ENCODE results near the gene SLC2A5. TPM values are rescaled to one million over a fixed set of nuclear protein-coding genes. Genes with fewer than 3 reads are reported as not detected.
"Not testable (repeated sequence)": the region's sequence is repeated elsewhere in the genome, so short reads cannot be mapped to it uniquely, and the experiment has no call there.

SLC2A5 gene
- total and polyA plus RNA-seq, 7 donors, result 1.4 to 9.1 (median 4.9) TPM

DNA sequence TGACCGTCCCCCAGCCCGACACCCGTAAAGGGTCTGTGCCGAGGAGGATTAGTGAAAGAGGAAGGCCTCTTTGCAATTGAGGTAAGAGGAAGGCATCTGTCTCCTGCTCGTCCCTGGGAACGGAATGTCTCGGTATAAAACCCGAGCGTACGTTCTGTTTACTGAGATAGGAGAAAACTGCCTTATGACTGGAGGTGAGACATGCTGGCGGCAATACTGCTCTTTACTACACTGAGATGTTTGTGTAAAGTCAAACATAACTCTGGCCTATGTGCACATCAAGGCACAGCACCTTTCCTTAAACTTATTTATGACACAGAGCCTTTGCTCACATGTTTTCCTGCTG, 67.2 kb downstream of the SLC2A5 start:
- H3K9me3 ChIP-seq; intact Hi-C loops (cut with DNase I); H3K4me3 ChIP-seq; H3K27me3 ChIP-seq; DNase-seq; H3K4me1 ChIP-seq; H3K27ac ChIP-seq; H3K36me3 ChIP-seq: not testable (repeated sequence)
- peak in 1 of 4 donors; percentile 33 for TF ChIP-seq EP300 (IDR thresholded peaks at IDR 0.05)
- 18 to 64% methylated on average over 11 of the region's 11 CpGs for WGBS, 2 donors

DNA sequence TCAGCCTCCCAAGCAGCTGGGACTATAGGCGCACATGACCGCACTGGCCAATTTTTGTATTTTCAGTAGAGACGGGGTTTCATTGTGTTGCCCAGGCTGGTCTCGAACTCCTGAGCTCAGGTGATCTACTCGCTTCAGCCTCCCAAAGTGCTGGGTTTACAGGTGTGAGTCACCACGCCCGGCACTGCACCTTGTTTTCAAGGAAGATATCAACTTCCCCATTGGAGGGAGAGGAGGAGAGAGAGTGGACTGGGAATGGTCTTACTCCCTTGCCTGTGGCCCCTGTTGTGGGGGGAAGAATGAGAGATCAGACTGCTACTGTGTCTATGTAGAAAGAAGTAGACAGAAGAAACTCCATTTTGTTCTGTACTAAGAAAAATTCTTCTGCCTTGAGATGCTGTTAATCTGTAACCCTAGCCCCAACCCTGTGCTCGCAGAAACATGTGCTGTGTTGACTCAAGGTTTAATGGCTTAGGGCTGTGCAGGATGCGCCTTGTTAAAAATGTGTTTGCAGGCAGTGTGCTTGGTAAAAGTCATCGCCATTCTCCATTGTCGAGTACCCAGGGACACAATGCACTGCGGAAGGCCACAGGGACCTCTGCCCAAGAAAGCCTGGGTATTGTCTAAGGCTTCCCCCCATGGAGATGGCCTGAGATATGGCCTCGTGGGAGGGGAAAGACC, 67.8 kb downstream of the SLC2A5 start:
- H3K27me3 ChIP-seq; H3K36me3 ChIP-seq; H3K9me3 ChIP-seq; H3K4me3 ChIP-seq; H3K27ac ChIP-seq; DNase-seq; intact Hi-C loops (cut with DNase I); H3K4me1 ChIP-seq: not testable (repeated sequence)
- WGBS, 2 donors, result 36 to 76% methylated on average over 13 of the region's 13 CpGs

DNA sequence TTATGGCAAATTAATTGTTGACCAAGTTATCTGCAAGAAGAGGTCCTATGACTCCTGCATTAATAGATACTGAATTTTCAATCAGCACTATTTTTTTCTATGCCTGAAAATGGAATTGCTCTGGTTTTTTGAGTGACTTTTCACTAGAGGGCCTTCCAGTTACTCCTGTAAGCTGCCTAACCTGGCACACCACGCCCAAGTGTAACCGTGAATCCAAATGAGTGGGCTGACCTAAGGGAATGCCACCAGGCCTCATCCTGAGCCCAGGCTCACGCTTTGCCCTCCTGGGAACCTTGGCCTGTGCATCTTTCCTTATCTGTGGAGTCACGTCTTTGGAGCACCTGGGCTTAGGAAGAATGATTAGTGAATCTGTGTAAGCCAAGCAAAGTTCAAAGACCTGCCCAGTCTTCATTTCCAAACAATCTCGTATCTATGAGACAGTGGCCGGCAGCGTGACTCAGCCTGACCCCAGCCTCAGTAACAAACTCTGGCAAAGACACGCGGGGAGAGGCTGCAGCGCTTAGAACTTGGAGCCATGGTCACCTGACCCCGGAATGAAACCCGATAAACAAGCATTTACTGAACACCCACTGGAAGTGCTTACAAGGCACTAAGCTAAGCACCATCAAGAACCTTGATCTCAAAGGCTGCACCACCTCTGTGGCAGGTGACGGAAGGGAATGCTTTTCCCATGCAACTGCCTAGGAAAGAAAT, 75.3 kb downstream of the SLC2A5 start:
- H3K27me3 ChIP-seq; DNase-seq; H3K27ac ChIP-seq; H3K4me3 ChIP-seq; H3K36me3 ChIP-seq; H3K9me3 ChIP-seq; intact Hi-C loops (cut with DNase I); H3K4me1 ChIP-seq: not testable (repeated sequence)
- WGBS, 2 donors, result 72 to 85% methylated on average over 12 of the region's 13 CpGs

DNA sequence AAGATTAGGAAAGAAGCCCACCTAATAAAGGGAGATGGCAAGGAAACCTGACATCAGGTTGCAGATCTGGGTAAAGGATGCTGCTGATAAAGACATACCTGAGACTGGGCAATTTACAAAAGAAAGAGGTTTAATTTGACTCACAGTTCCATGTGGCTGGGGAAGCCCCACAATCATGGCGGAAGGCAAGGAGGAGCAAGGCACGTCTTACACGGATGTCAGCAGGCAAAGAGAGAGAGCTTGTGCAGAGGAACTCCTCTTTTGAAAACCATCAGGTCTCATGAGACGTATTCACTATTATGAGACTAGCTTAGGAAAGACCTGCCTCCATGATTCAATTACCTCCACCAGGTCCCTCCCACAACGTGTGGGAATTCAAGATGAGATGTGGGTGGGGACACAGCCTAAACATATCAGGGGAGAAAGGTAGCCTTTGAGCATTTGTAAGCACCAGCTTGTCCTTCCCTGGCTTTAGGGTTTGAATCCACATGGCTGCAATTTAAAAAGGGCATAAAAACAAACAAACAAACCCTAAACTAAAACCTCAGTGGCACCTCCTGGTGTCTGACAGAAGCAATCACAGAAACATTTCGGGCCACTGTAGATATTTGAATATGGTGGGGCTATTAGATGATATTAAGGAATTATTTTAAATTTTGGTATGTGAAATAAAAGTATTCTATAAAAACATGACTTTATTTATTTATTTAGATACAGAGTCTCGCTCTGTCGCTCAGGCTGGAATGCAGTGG, 76.3 kb downstream of the SLC2A5 start:
- no peaks in the 10 kb centered on the region for H3K4me1 ChIP-seq
- no peak for DNase-seq
- H3K9me3 ChIP-seq, result no peaks in the 10 kb centered on the region
- intact Hi-C loops (cut with DNase I), result no loop called here
- H3K27me3 ChIP-seq, result no peaks in the 10 kb centered on the region
- WGBS, 2 donors, result 90 to 92% methylated on average over 8 of the region's 8 CpGs
- no peaks in the 10 kb centered on the region for H3K36me3 ChIP-seq
- TF ChIP-seq EP300 (IDR thresholded peaks at IDR 0.05), result no peak
- TF ChIP-seq, protein P1, sequence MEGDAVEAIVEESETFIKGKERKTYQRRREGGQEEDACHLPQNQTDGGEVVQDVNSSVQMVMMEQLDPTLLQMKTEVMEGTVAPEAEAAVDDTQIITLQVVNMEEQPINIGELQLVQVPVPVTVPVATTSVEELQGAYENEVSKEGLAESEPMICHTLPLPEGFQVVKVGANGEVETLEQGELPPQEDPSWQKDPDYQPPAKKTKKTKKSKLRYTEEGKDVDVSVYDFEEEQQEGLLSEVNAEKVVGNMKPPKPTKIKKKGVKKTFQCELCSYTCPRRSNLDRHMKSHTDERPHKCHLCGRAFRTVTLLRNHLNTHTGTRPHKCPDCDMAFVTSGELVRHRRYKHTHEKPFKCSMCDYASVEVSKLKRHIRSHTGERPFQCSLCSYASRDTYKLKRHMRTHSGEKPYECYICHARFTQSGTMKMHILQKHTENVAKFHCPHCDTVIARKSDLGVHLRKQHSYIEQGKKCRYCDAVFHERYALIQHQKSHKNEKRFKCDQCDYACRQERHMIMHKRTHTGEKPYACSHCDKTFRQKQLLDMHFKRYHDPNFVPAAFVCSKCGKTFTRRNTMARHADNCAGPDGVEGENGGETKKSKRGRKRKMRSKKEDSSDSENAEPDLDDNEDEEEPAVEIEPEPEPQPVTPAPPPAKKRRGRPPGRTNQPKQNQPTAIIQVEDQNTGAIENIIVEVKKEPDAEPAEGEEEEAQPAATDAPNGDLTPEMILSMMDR (IDR thresholded peaks at IDR 0.05), result no peak
- no peak for TF ChIP-seq POLR2AphosphoS5 (IDR thresholded peaks at IDR 0.05)
- no peak for TF ChIP-seq POLR2A (IDR thresholded peaks at IDR 0.05)
- no peak overlapping the region for H3K4me3 ChIP-seq
- no peak overlapping the region for H3K27ac ChIP-seq

DNA sequence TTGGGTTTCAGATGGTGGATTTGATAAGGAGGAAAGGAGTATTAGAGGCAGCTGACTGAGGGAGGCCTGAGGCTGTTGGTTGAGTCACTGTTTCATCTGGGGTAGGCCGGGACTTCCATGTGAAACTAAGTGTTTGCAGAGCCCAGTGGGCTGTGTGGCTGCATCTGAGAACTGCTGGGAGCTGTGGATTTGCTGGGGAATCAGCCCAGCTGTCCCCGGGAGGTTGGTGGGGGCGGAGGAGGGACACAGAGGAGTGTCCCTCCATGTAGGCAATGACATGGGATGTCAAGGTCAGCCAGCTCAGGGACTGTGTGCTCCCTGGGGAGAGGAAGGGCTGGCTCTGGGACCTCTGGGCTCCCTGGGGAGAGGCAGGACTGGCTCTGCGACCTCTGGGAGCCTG, 79.6 kb downstream of the SLC2A5 start:
- WGBS, 2 donors, result 82 to 85% methylated on average over 4 of the region's 4 CpGs

More for the DNA sequence above, 79.6 kb downstream of the SLC2A5 start:
- H3K4me1 ChIP-seq, result peaks cover 0 to 24% (median 19%) of the 10 kb centered on the region in 4 donors
- no peak overlapping the region for H3K27ac ChIP-seq
- TF ChIP-seq EP300 (IDR thresholded peaks at IDR 0.05) (no peak), POLR2AphosphoS5 (IDR thresholded peaks at IDR 0.05) (no peak), POLR2A (IDR thresholded peaks at IDR 0.05) (no peak)
- TF ChIP-seq, protein P1 (IDR thresholded peaks at IDR 0.05), result no peak
- H3K9me3 ChIP-seq, result no peaks in the 10 kb centered on the region
- H3K4me3 ChIP-seq, result no peak overlapping the region
- no peak for DNase-seq
- no peaks in the 10 kb centered on the region for H3K36me3 ChIP-seq
- H3K27me3 ChIP-seq, result no peaks in the 10 kb centered on the region
- intact Hi-C loops (cut with DNase I), result loop anchor here (5.0 kb wide), 1 partner anchor 128 kb away; no protein-coding TSS in a partner anchor

All from sigmoid colon (tissue), 7 donors.